ENCODE data around the gene ONECUT2. TPM values are rescaled to one million over a fixed set of nuclear protein-coding genes. Genes with fewer than 3 reads are reported as not detected.

ONECUT2 gene
- total RNA-seq, 1 experiment from 2014 or later: 0.48 TPM

- WGBS (ENCODE audit: extremely low coverage, insufficient read length, low lambda C conversion rate): no CpG with 5 or more reads among the region's 44 CpGs
- peak overlapping the region; percentile 59 to 82 for H3K4me3 Mint-ChIP-seq
- Histone ChIP-seq H3K4me2 (ENCODE audit: insufficient read depth, insufficient read length, low read length) (peak overlapping the region; percentile 41), H4K91ac (ENCODE audit: insufficient read length, low read depth, low read length) (no peak overlapping the region), H3K56ac (ENCODE audit: insufficient read length, low read depth, low read length) (no peak overlapping the region), H2BK20ac (ENCODE audit: low read depth, low read length, poor library complexity, severe bottlenecking) (no peak overlapping the region), H3T11ph (ENCODE audit: low read length) (no peak overlapping the region), H3K23me2 (ENCODE audit: insufficient read length, low read depth, low read length, poor library complexity, severe bottlenecking) (peaks cover 27% of the 10 kb centered on the region), H2BK15ac (ENCODE audit: low read depth, low read length) (no peak overlapping the region), H3K23ac (ENCODE audit: insufficient read length, low read depth, low read length) (no peak overlapping the region), H3K4me1 (ENCODE audit: insufficient read depth, low read length) (no peaks in the 10 kb centered on the region), H3K79me2 (ENCODE audit: insufficient read depth, low read length) (no peaks in the 10 kb centered on the region), H2BK12ac (ENCODE audit: insufficient read length, low read depth, low read length) (no peak overlapping the region), H3K4ac (ENCODE audit: low read depth, low read length) (no peak overlapping the region), H4K5ac (ENCODE audit: insufficient read length, low read depth, low read length) (no peak overlapping the region), H3K79me1 (ENCODE audit: insufficient read depth, low read depth, low read length, poor library complexity, severe bottlenecking) (no peaks in the 10 kb centered on the region), H2AFZ (ENCODE audit: low read length) (no peak overlapping the region), H3K14ac (ENCODE audit: insufficient read depth, low read length) (no peak overlapping the region), H3K27ac (ENCODE audit: insufficient read length, low read depth, low read length) (no peak overlapping the region), H2BK120ac (ENCODE audit: low read depth, low read length, poor library complexity, severe bottlenecking) (no peak overlapping the region), H4K8ac (replicated peaks; ENCODE audit: insufficient read length, low read depth, low read length) (no peak overlapping the region), H2BK5ac (ENCODE audit: insufficient read length, low read length) (no peak overlapping the region), H3K9ac (ENCODE audit: extremely low read depth, insufficient read length, low read length) (no peak overlapping the region), H3K27me3 (ENCODE audit: insufficient read depth, low read length) (peaks cover 82% of the 10 kb centered on the region), H3K18ac (ENCODE audit: insufficient read length, low read depth, low read length) (no peak overlapping the region), H3K9me3 (ENCODE audit: control insufficient read depth, low read depth, low read length) (no peaks in the 10 kb centered on the region), H2AK5ac (ENCODE audit: insufficient read length, low read length) (no peak overlapping the region), H4K20me1 (ENCODE audit: control insufficient read depth, insufficient read depth, insufficient read length) (no peaks in the 10 kb centered on the region)
- DNase-seq: no peak
- no peak overlapping the region for H3K27ac Mint-ChIP-seq
- H3K27me3 Mint-ChIP-seq (ENCODE audit: low read depth): peaks cover 97% of the 10 kb centered on the region
- peaks cover 4 to 12% of the 10 kb centered on the region in 2 experiments; a peak in 3 of 5 replicates for H3K9me3 Mint-ChIP-seq
- H3K4me1 Mint-ChIP-seq: peaks cover 66 to 77% of the 10 kb centered on the region in 2 experiments
- H3K36me3 Mint-ChIP-seq (ENCODE audit: insufficient read depth in 1 of 3, low read depth in 3 of 3): no peaks in the 10 kb centered on the region
- no peak for TF ChIP-seq CTCF (conservative IDR thresholded peaks at IDR 0.05)
Measured at GRCh38 chr18:57435846-57436190, 644 bp downstream of the ONECUT2 start.

Data from H9 (cell line).